ENCODE measurements around the gene B4GALT3. TPM values are rescaled to one million over a fixed set of nuclear protein-coding genes. Genes with fewer than 3 reads are reported as not detected.

Gene B4GALT3
- total and polyA plus RNA-seq, 2 donors (not counting 3 experiments of a cell fraction or from before 2014, with no cell fraction given): 39.5 to 60.4 TPM

- H2AFZ ChIP-seq (ENCODE audit: low read depth, low read length): peak overlapping the region; percentile 45
- DNase-seq (ENCODE audit: low read depth, low spot score): no peak
- no peaks in the 10 kb centered on the region for H4K20me1 ChIP-seq (replicated peaks; ENCODE audit: control insufficient read depth, extremely low read depth, insufficient read depth, low read length)
- no peaks in the 10 kb centered on the region for H3K9me3 ChIP-seq (replicated peaks; ENCODE audit: control insufficient read depth, insufficient read depth, low read length)
- peaks cover 28% of the 10 kb centered on the region for H3K4me1 ChIP-seq (ENCODE audit: control insufficient read depth, extremely low read depth, insufficient read depth, low read length)
- intact Hi-C loops (cut with micrococcal nuclease) (loop anchor here (1.0 to 2.0 kb wide), 2 partner anchors 14 to 39 kb away; no protein-coding TSS in a partner anchor), dilution Hi-C loops (cut with MboI; ENCODE audit: extremely low pct_ligation_motif_present, low sequenced_read_pairs) (no loop called here)
- H3K27ac ChIP-seq (ENCODE audit: insufficient read depth, low read depth, low read length): peak overlapping the region; percentile 48
- no peak for TF ChIP-seq POLR2AphosphoS5 (IDR thresholded peaks at IDR 0.05; ENCODE audit: insufficient read depth, low read depth, low read length)
- TF ChIP-seq JUN (IDR thresholded peaks at IDR 0.05; ENCODE audit: borderline replicate concordance, insufficient read depth, insufficient read length, low read depth): no peak
- no peak for TF ChIP-seq GATA2 (IDR thresholded peaks at IDR 0.05; ENCODE audit: insufficient read depth, insufficient read length, low read depth, low read length)
- TF ChIP-seq MAX (IDR thresholded peaks at IDR 0.05; ENCODE audit: insufficient read depth, insufficient read length): no peak
- TF ChIP-seq EZH2 (IDR thresholded peaks at IDR 0.05; ENCODE audit: borderline replicate concordance, low read depth, low read length, severe bottlenecking): no peak
- no peak for TF ChIP-seq MYC (IDR thresholded peaks at IDR 0.05; ENCODE audit: low read depth, low read length)
- no peak for TF ChIP-seq CTCF (IDR thresholded peaks at IDR 0.05; ENCODE audit: extremely low read depth in 1 of 2, insufficient read depth in 1 of 2, low read depth in 1 of 2, low read length in 2 of 2)
- no peak for TF ChIP-seq POLR2A (IDR thresholded peaks at IDR 0.05; ENCODE audit: low read depth, low read length)
- TF ChIP-seq FOS (IDR thresholded peaks at IDR 0.05; ENCODE audit: borderline replicate concordance, insufficient read depth, low read length): no peak
- peak overlapping the region; percentile 56 for H3K4me2 ChIP-seq (ENCODE audit: insufficient read depth, low read length)
- BruUV-seq (replicated peaks): no TSS peak
- CTCF ChIA-PET: interaction anchor here (0.6 to 1.5 kb wide), 3 partner anchors 15 to 189 kb away, joined by 3 to 4 read pairs (median 4); no protein-coding TSS in a partner anchor
- no peak for FAIRE-seq
- POLR2A ChIA-PET: interaction anchor here (0.7 kb wide), 2 partner anchors 139 to 197 kb away, joined by 3 read pairs; no protein-coding TSS in a partner anchor
- H3K79me2 ChIP-seq (ENCODE audit: control insufficient read depth, insufficient read depth, low read length): no peaks in the 10 kb centered on the region
- no peak overlapping the region for H3K9ac ChIP-seq (replicated peaks; ENCODE audit: extremely low read depth, insufficient read depth, low read length)
- H3K27me3 ChIP-seq (ENCODE audit: control insufficient read depth in 2 of 2, insufficient read depth in 2 of 2, low read length in 2 of 2): no peaks in the 10 kb centered on the region
- no peak overlapping the region for H3K4me3 ChIP-seq (replicated peaks in 1 of 3; ENCODE audit: insufficient read depth in 1 of 3, low read depth in 1 of 3, low read length in 3 of 3)
- H3K9me1 ChIP-seq (replicated peaks; ENCODE audit: control insufficient read depth, extremely low read depth, insufficient read depth, low read length): no peaks in the 10 kb centered on the region
- no peaks in the 10 kb centered on the region for H3K36me3 ChIP-seq (ENCODE audit: control insufficient read depth in 2 of 2, extremely low read depth in 1 of 2, insufficient read depth in 2 of 2, low read length in 2 of 2)
Observed at GRCh38 chr1:161185732-161186311, 8.5 kb upstream of the B4GALT3 start.
